ENCODE measurements around the gene CIITA.
"Not testable (repeated sequence)": the region's sequence is repeated elsewhere in the genome, so short reads cannot be mapped to it uniquely, and the experiment has no call there.

Gene CIITA

GRCh38 chr16:10961231-10961630 is 84.2 kb downstream of the CIITA start:
- DNase-seq: no peak

GRCh38 chr16:10964039-10964890 is 87.3 kb downstream of the CIITA start:
- DNase-seq: peak; percentile 51

GRCh38 chr16:10964891-10965326 is 87.9 kb downstream of the CIITA start:
- DNase-seq: no peak

GRCh38 chr16:10965440-10966061 is 88.5 kb downstream of the CIITA start:
- no peak for DNase-seq

- no peak for DNase-seq
Measured at GRCh38 chr16:10966129-10966528, 89.1 kb downstream of the CIITA start.

GRCh38 chr16:10966559-10966958 is 89.6 kb downstream of the CIITA start:
- not testable (repeated sequence) for DNase-seq

- DNase-seq: no peak
Measured at GRCh38 chr16:10967986-10968385, 91.0 kb downstream of the CIITA start.

- DNase-seq: no peak
Measured at GRCh38 chr16:10968498-10968897, 91.5 kb downstream of the CIITA start.

GRCh38 chr16:10969615-10970014 is 92.6 kb downstream of the CIITA start:
- no peak for DNase-seq

GRCh38 chr16:10970065-10970464 is 93.1 kb downstream of the CIITA start:
- DNase-seq: no peak

GRCh38 chr16:10971560-10971961 is 94.6 kb downstream of the CIITA start:
- DNase-seq: no peak

GRCh38 chr16:10972108-10972818 is 95.3 kb downstream of the CIITA start:
- no peak for DNase-seq

- no peak for DNase-seq
Measured at GRCh38 chr16:10972819-10973464, 95.9 kb downstream of the CIITA start.

GRCh38 chr16:10976634-10977033 is 99.6 kb downstream of the CIITA start:
- DNase-seq: no peak

GRCh38 chr16:10978124-10978523 is 101.1 kb downstream of the CIITA start:
- DNase-seq: no peak

- DNase-seq: no peak
Measured at GRCh38 chr16:10978871-10979446, 102.0 kb downstream of the CIITA start.

- no peak for DNase-seq
Measured at GRCh38 chr16:10979717-10980601, 103.0 kb downstream of the CIITA start.

GRCh38 chr16:10980813-10981212 is 103.8 kb downstream of the CIITA start:
- no peak for DNase-seq

GRCh38 chr16:10981697-10982216 is 104.8 kb downstream of the CIITA start:
- DNase-seq: no peak

GRCh38 chr16:10982465-10983150 is 105.6 kb downstream of the CIITA start:
- no peak for DNase-seq

- no peak for DNase-seq
Measured at GRCh38 chr16:10983159-10983558, 106.2 kb downstream of the CIITA start.

Measured in GOT3 (cell line).